Kidney (tissue), 14 donors: ENCODE results near the gene ULK4. TPM values are rescaled to one million over a fixed set of nuclear protein-coding genes. Genes with fewer than 3 reads are reported as not detected.

Experiments
- DNase-seq, 5 donors: peaks; one replicate each; pipeline ENCODE4 v3.0.0-alpha.2; 2013 to 2020
- FAIRE-seq: peaks from 2 replicates; lab custom pipeline; 2012; peaks lifted over from hg19 to GRCh38; lab: Jason Lieb, UNC
- H3K27ac ChIP-seq, 2 donors: one replicate each; pipeline ENCODE4 v1.7.0; 2013; ENCODE audit warnings: low read depth in 2 of 2, low read length in 2 of 2, inconsistent platforms in 1 of 2
- H3K27me3 ChIP-seq: one replicate; pipeline ENCODE4 v1.7.1; 2013; ENCODE audit warnings: low read length, inconsistent platforms; ENCODE audit not compliant: control insufficient read depth, insufficient read depth
- H3K36me3 ChIP-seq, 3 donors: one replicate each; pipeline versions ENCODE4 v1.7.0 to v1.7.1; 2013; ENCODE audit warnings: low read length in 3 of 3, control low read depth in 1 of 3, inconsistent platforms in 1 of 3; ENCODE audit not compliant: insufficient read depth in 3 of 3, control insufficient read depth in 2 of 3
- H3K4me1 ChIP-seq, 3 donors: one replicate each; pipeline versions ENCODE4 v1.7.0 to v1.7.1; 2013; ENCODE audit warnings: low read length in 3 of 3, inconsistent platforms in 1 of 3, low read depth in 1 of 3; ENCODE audit not compliant: control insufficient read depth in 2 of 3, insufficient read depth in 2 of 3
- H3K4me3 ChIP-seq, 3 donors: one replicate each; pipeline versions ENCODE4 v1.7.0 to v1.8.1; 2013; ENCODE audit warnings: low read length in 3 of 3, control low read depth in 1 of 3, inconsistent platforms in 1 of 3
- H3K9ac ChIP-seq, 3 donors: one replicate each; pipeline versions ENCODE4 v1.7.0 to v1.7.1; 2013; ENCODE audit warnings: low read length in 3 of 3, control low read depth in 1 of 3, inconsistent platforms in 1 of 3
- H3K9me3 ChIP-seq, 3 donors: one replicate each; pipeline versions ENCODE4 v1.7.0 to v1.7.1; 2013; ENCODE audit warnings: low read length in 3 of 3, control low read depth in 1 of 3, inconsistent platforms in 1 of 3; ENCODE audit not compliant: control insufficient read depth in 2 of 3, insufficient read depth in 1 of 3
- CTCF ChIP-seq: IDR thresholded peaks from 3 replicates; pipeline ENCODE4 v1.5.1; 2012; ENCODE audit warnings: mild to moderate bottlenecking, moderate library complexity, borderline replicate concordance; ENCODE audit not compliant: insufficient read depth; ENCODE audit errors: extremely low read depth
- intact Hi-C: fragments of 100-400 bp; cut with DNase I; formaldehyde crosslinking; loops from one replicate; pipeline ENCODE4 v1.11.1; 2022
- polyA plus RNA-seq: library from polyadenylated mRNA; stranded (reverse); fragments of 350-450 nt; fragmentation: Illumina TruSeq; extraction: RNeasy Lipid Tissue Mini Kit (QIAGEN cat#74804); gene quantifications from one replicate; pipeline ENCODE4 v1.2.3, GENCODE V29; 2014; ENCODE audit warnings: low read depth, low replicate concordance; ENCODE audit not compliant: insufficient read depth
- total RNA-seq: library from RNA; stranded (reverse); fragmentation: NEBNext Ultra II Directional; extraction: Animal tissue kit (Norgen Biotek cat#: 25700); gene quantifications from one replicate; pipeline ENCODE4 v1.2.1, GENCODE V29; 2021
- donor health status: control.
- donor health status: control.
- donor health status: control.
- donor health status: control.
- donor health status: control.
- donor health status: DM: yes; HTN: yes; CAD: no.
- donor health status: Normal renal cell carcinoma (clear cell type).

ULK4 gene
- total and polyA plus RNA-seq, 2 donors from 2014 or later = 4.6 to 20.5 TPM

- no peaks in the 10 kb centered on the region for H3K4me1 ChIP-seq
- no peaks in the 10 kb centered on the region for H3K27me3 ChIP-seq
- H3K27ac ChIP-seq = no peak overlapping the region
- intact Hi-C loops = no loop called here
- no peak for TF ChIP-seq CTCF
- no peak for DNase-seq
- no peak overlapping the region for H3K4me3 ChIP-seq
- H3K36me3 ChIP-seq = no peaks in the 10 kb centered on the region
- no peak overlapping the region for H3K9ac ChIP-seq
- FAIRE-seq = no peak
- H3K9me3 ChIP-seq = no peaks in the 10 kb centered on the region
These were observed 665.3 kb downstream of the ULK4 start for GRCh38 chr3:41296556-41296955.

- intact Hi-C loops = no loop called here
- no peak overlapping the region for H3K4me3 ChIP-seq
These were observed 666.2 kb downstream of the ULK4 start for GRCh38 chr3:41295740-41296139.

GRCh38 chr3:41293169-41293681 lies 668.7 kb downstream of the ULK4 start:
- no peaks in the 10 kb centered on the region for H3K4me1 ChIP-seq
- intact Hi-C loops = no loop called here
- no peak overlapping the region for H3K27ac ChIP-seq
- no peaks in the 10 kb centered on the region for H3K36me3 ChIP-seq
- DNase-seq = no peak
- no peaks in the 10 kb centered on the region for H3K9me3 ChIP-seq
- H3K27me3 ChIP-seq = no peaks in the 10 kb centered on the region
- no peak for TF ChIP-seq CTCF
- FAIRE-seq = no peak
- H3K4me3 ChIP-seq = no peak overlapping the region
- H3K9ac ChIP-seq = no peak overlapping the region

More at GRCh38 chr3:41295740-41296139, 666.2 kb downstream of the ULK4 start:
- FAIRE-seq (no peak), DNase-seq (peak in 1 of 5 donors; percentile 26)
- H3K27me3 ChIP-seq = no peaks in the 10 kb centered on the region
- TF ChIP-seq CTCF = no peak
- H3K9ac ChIP-seq = no peak overlapping the region
- no peaks in the 10 kb centered on the region for H3K9me3 ChIP-seq
- no peaks in the 10 kb centered on the region for H3K4me1 ChIP-seq
- H3K27ac ChIP-seq = no peak overlapping the region
- no peaks in the 10 kb centered on the region for H3K36me3 ChIP-seq

- TF ChIP-seq CTCF = no peak
- intact Hi-C loops = no loop called here
- Histone ChIP-seq H3K36me3 (no peaks in the 10 kb centered on the region), H3K27ac (no peak overlapping the region), H3K4me1 (no peaks in the 10 kb centered on the region), H3K9me3 (no peaks in the 10 kb centered on the region), H3K27me3 (no peaks in the 10 kb centered on the region), H3K4me3 (no peak overlapping the region), H3K9ac (no peak overlapping the region)
- DNase-seq (peak in 1 of 5 donors; percentile 29), FAIRE-seq (no peak)
These were observed 671.2 kb downstream of the ULK4 start for GRCh38 chr3:41290736-41291135.
